HG02870 (cell line): ENCODE measurements around the gene DCT.
"Not testable (repeated sequence)": the region's sequence is repeated elsewhere in the genome, so short reads cannot be mapped to it uniquely, and the experiment has no call there.

Experiments
- ATAC-seq: cut with Tn5 transposase; IDR thresholded peaks from one replicate; pipeline ENCODE4 v1.9.1; 2021; ENCODE audit warnings: mild to moderate bottlenecking, moderate library complexity; ENCODE audit not compliant: unreplicated experiment

DCT gene

GRCh38 chr13:94479616-94480015 is at the start of gene DCT:
TSS of gene DCT (minus strand) at chr13:94479682. CDS start at chr13:94479255, 427 bp downstream.
- ATAC-seq = no peak

GRCh38 chr13:94526956-94527355 is 47.5 kb upstream of the DCT start:
- not testable (repeated sequence) for ATAC-seq

- no peak for ATAC-seq
These were observed 46.3 kb upstream of the DCT start for GRCh38 chr13:94525781-94526180.

- no peak for ATAC-seq
These were observed 44.9 kb upstream of the DCT start for GRCh38 chr13:94524407-94524806.

- ATAC-seq = no peak
These were observed 40.5 kb upstream of the DCT start for GRCh38 chr13:94520001-94520400.

- no peak for ATAC-seq
These were observed 37.0 kb upstream of the DCT start for GRCh38 chr13:94516456-94516855.

GRCh38 chr13:94515911-94516310 is 36.4 kb upstream of the DCT start:
- ATAC-seq = no peak

- ATAC-seq = no peak
These were observed 35.9 kb upstream of the DCT start for GRCh38 chr13:94515374-94515773.

- no peak for ATAC-seq
These were observed 33.5 kb upstream of the DCT start for GRCh38 chr13:94513026-94513425.

- ATAC-seq = no peak
These were observed 26.2 kb upstream of the DCT start for GRCh38 chr13:94505730-94506129.

- no peak for ATAC-seq
These were observed 24.4 kb upstream of the DCT start for GRCh38 chr13:94503851-94504250.

GRCh38 chr13:94498831-94499230 is 19.3 kb upstream of the DCT start:
- not testable (repeated sequence) for ATAC-seq

GRCh38 chr13:94495806-94496205 is 16.3 kb upstream of the DCT start:
- ATAC-seq = no peak

- ATAC-seq = no peak
These were observed 14.5 kb upstream of the DCT start for GRCh38 chr13:94494026-94494425.

- no peak for ATAC-seq
These were observed 7.6 kb upstream of the DCT start for GRCh38 chr13:94487043-94487442.

- ATAC-seq = no peak
These were observed 4.5 kb upstream of the DCT start for GRCh38 chr13:94483970-94484369.

GRCh38 chr13:94481941-94482340 is 2.5 kb upstream of the DCT start:
- ATAC-seq = no peak

GRCh38 chr13:94480672-94481145 is 1.2 kb upstream of the DCT start:
- no peak for ATAC-seq

GRCh38 chr13:94478913-94479312 is 569 bp downstream of the DCT start:
- ATAC-seq = no peak

GRCh38 chr13:94470126-94470525 is 9.4 kb downstream of the DCT start:
- no peak for ATAC-seq

- no peak for ATAC-seq
These were observed 14.7 kb downstream of the DCT start for GRCh38 chr13:94464771-94465170.

- ATAC-seq = no peak
These were observed 16.8 kb downstream of the DCT start for GRCh38 chr13:94462670-94463069.

- ATAC-seq = no peak
These were observed 20.4 kb downstream of the DCT start for GRCh38 chr13:94459116-94459515.

- no peak for ATAC-seq
These were observed 24.1 kb downstream of the DCT start for GRCh38 chr13:94455414-94455813.
